HG03378 (cell line): Measurements from ENCODE around the gene GINS2.

Experiments
- ATAC-seq: cut with Tn5 transposase; IDR thresholded peaks from one replicate; pipeline ENCODE4 v1.9.1; 2021; ENCODE audit warnings: mild to moderate bottlenecking, moderate library complexity; ENCODE audit not compliant: unreplicated experiment

The GINS2 gene

DNA sequence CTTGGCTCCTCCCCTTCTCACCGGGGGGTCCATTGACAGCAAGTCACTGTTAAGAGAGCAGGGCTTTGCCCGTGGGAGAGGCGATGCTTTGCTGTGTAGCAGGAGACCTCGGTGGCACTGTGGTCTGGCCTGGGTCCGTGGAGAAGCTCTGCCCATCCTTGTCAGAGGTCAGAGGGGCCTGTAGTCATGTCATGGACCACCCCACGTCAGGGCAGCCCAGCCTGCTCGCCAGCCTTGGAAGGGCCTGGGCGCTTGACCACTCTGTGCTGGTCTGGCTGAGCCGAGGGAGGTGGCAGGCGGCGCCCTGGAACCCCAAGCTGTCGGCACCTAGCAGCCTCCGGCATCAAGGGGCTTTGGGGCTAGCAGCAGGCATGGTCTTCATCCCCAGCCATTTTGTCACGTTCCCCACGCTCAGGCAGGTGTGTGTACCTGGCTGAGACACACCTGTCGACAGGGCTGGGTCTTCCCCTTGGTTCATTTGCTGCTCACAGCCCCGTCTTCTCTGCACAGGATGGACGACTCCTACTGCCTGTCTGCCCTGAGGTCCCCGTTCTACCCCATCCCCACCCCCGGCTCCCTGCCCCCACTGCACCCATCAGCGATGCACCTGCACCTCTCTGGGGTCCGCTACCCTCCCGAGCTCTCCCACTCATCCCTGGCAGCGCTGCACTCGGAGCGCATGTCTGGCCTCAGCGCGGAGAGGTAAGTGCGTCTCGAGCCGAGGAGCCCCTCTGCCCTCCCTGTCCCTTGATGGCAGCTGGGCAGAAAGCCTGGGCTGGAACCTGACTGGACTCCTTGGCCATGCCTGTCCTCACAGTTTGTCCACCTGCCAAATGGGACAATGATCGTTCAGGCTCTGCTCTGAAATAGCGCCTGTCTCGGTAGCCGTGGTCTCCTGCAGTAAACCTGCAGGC is 33.3 kb downstream of the GINS2 start:
- no peak for ATAC-seq

DNA sequence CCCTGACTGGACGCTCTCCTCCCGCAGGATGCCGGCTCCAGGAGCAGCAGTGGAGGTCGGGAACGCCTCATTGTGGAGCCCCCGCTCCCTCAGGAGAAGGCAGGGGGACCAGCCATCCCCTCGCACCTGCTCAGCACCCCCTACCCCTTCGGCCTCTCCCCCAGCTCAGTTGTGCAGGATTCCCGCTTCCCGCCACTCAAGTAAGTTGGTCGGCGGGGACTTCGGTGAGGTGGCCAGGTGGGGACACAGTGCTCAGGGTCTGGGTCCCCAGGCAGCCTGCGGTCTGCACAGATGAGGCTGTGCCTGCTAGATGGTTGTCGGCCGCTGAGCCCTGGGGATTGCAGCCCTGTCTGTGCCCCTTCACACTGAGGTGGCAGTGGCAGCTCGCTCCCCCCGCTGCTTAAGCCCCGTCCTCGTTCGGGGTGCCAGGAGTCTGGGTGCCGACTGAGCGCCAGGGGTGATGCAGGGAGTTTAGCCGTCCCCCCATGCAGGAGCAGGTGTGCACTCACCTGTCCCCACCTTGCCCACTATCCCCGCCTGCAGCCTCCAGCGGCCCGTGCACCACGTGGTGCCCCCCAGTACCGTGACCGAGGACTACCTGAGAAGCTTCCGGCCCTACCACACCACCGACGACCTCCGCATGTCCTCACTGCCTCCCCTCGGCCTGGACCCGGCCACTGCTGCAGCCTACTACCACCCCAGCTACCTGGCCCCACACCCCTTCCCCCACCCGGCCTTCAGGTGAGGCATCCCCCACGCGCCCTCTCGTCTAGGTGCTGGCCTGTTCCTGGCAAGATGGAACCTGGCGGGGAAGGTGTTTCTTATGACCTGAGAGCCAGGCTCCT is 34.3 kb downstream of the GINS2 start:
- ATAC-seq: no peak

DNA sequence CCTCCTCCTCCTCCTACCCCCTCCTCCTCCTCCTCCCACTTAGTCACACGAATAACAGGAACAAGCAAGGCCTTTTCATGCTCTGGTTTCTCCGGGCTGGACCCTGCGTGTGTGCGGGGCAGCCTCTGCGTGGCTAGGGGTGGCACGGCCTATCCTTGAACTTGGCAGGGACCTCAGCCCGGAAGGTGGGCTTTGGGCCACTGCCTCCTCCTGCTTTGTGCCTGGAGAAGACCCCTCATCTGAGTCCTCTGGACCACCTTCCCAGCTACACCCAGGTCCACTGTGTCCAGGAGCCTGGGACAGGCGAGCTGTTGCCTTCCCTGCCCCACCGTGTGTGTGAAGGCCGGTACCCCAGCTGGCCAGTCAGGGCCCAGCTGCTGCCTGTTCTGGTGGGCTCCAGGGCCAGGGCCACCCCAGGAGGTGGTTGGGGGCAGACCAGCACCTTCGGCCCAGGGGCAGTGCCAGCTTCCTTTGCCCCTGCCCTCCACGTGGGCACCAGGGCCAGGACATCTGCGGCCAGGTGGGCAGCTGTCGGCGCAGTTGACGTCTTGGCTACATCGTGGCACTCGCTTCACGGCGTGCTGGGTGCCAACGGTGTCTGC is 35.4 kb downstream of the GINS2 start:
- ATAC-seq: no peak

DNA sequence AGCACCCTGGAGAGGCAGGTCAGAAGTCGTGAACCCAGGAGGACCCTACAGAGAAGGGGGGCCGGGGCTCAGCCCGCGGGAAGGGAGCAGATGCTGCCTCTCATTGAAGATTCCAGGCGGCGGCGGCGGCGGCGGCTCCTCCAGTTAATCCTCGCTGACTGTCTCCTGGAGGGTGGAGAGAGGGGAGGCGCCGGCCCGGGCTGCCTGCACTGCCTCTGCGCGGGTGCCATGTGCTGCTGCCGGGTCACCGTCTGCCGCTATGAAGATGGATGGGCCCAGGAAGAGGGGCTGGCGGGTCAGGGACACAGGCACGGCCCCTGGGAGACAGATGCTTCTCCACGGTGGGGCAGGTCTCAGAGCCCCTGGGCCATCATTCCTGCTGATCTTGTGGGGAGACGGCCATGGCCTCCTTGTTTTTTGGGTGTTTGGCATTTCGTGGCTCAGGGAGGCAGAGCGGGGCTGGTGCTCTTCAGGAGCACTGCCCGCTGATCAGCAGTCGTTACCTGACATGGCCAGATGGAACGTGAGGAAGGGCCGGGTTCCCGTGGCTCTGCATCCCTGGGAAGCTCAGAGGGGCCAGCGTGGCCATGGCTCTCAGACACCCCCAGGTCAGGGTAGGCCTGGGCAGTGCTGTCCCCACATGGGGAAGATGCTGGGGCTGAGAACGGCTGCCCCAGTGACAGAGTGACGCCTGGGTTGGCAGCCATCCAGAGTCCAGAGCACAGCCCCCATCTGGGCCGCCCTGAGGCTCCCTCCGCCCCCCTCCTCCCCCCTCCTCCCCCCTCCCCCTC is 36.1 kb downstream of the GINS2 start:
- ATAC-seq: no peak

DNA sequence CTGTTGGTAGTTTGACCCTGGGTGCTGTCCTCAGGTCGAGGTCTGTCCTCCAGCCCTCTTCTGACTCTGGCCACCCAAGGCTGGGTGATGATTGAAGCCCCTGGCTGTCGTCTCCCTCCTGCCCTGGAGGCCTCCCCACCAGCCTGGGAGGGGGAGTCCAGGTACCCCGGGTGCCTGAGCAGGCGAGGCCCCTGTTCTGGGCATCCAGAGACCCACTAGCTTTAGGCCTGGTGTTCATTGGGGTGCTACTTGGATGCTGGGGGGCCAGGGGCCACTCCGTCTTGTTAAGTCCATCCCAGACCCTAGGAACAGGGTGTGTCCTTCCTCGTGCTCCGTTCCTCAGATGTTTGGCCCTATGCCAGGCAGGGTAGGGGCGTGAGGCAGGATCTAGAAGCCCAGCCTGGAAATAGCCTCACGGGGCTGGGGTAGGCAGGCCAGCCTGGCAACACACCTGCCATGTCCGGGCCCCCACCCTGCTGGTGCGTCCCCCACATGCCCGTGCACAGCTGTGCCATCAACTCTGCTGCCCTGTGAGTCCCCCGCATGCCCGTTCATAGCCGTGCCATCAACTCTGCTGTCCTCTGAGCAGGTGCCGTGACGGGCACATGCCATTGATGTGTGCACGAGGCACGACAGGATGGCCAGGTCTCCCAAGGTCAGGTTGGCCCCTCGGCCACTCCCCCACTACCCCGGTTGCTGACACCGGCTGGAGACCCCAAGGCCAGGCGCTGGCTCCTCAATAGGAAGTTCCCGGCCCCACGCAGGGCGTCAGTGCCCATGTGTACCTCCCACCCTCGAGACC is 36.9 kb downstream of the GINS2 start:
- no peak for ATAC-seq

DNA sequence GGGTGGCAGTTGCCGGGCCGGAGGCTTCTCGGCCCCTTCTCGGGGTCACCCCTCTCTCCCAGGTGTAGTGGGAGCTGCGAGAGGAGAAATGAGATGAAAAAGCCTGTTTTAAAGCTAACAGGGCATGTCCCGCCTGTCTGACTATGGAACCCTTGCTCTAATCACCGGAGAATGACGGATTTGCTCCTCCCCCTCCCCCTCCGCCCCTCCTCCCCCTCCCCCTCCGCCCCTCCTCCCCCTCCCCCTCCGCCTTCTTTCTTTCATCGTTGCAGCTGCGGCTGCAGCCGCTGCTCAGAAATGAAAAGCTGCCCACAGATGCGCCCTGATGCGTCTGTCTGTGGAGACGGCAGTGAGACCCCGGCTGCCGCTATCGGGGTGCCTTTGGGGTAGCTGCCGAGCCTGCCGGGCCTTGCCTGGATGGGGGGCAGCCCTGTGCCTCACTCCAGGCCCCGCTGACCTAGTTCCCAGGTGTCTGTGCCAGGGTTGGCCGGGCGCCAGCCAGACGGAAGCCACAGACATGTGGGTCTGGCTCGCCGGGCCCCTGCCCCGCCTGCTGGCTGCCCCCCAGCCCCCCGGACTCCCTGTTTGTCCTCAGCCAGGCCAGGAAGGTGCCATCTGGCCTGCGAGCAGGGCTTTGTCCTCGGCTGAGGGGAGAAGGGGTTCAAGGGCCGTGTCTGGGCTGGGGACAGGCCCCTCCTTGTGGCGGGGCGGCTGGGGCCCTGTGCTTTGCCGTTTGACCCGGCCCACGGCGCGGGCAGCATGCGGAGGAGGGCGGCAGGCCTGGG is 37.7 kb downstream of the GINS2 start:
- ATAC-seq: no peak

DNA sequence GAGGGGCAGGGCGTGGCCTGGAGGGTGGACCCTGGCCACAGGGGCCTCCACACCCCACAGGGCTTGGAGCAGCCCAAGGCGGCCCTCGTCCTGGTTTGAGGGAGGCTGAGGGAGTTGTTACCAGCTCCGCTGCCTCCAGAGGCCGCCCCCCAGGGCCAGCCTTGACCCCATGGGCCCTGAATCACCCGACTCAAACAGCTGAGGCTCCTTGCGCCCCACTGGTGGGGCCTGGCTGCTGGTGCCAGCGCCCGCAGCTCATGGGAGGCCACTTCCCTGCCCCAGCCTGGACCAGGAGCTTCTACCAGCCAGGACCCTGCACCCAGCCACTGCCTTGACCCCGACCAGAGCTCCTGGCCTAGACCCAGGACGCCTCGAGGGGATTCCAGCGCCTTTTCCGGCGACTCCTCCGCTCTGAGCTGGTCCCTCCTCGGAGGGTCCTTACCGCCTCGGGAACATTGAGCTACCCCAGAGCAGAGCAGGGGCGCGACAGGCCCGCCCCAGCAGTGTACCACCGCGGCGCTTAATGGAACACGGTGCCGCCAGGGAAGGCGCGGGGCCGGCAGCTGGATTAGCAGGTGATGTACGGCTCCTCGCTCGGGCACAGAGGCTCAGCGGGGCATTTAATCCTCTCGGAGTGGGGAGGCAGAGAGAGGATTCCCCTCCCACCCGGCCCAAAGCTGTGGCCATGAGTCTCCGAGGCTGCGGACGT is 38.5 kb downstream of the GINS2 start:
- no peak for ATAC-seq

DNA sequence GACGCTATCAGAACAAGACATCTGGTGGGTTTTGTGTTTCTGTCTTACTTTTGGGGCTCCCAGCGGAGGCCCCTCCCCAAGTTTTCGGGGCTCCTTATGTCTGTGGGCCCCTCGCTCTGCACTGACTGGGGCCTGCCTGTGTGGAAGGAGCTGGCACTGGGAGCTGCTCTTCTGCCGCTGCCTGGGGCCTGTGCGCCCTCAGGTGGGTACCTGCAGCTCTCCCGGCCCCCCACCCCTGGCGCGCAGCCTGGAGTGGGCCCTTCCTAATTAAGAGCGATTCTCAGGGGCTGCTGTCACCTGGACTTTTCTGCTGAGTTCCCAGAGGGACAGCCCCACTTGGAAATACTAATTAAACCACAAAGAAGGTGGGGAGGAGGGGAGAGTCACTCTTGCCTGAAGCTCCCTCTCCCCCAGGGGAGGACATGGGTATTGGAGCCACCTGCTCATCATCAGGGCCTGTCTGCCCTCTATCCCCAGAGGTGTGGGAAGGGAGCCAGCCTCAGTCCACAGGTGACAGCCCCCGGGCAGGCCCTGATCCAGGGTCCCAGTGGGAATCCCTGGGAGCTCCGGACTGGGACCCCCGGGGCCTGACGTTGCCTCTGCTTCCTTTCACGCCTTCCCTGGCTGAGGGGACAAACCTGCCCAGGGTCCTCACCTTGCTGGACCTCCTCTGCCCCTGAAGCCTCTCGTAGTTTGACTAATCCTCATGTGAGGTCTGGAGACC is 39.2 kb downstream of the GINS2 start:
- ATAC-seq: no peak

DNA sequence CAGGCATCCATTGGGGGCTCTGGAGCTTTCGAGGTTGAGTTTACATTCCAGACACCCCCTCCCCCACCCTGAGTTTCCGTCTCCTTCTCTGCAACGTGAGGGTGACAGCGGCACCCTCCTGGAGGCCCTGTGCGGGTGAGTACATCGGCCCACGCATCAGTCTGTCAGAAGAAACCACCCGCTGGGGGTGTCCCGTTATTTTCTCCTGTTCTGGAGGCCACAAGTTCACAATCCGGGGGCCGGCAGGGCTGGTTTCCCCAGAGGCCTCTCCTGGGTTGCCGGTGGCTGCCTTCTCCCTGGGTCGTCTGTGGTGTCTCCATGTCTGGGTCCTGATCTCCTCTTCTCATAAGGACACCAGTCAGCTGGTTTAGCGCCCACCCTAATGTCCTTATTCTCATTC is 39.9 kb downstream of the GINS2 start:
- ATAC-seq: no peak

DNA sequence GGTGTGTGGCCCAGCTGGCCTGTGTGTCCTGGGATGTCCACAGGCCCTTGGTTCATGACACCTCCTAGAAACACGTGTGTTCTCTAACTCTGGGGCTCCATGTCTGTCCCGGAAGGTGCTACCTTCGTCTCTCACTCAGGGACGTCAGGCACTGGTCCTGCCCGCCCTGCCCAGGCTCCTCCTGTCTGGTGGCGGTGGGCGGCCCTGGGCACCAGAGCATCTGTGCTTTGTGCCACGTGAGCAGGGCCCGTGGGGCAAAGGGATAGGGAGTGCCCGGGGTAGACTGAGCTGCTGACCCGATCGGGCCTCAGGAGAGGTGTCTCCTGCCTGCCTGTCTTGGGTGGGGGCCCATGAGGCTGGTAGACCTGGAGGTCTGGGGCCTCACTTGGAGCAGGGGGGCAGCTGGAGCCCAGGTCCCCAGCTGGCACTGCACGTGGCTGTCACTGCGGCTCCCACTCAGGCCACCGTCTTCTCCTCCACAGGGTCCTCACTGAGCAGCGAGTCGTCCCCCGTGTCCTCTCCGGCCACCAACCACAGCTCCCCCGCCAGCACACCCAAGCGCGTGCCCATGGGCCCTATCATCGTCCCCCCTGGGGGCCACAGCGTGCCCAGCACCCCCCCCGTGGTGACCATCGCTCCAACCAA is 40.6 kb downstream of the GINS2 start:
- ATAC-seq: no peak

DNA sequence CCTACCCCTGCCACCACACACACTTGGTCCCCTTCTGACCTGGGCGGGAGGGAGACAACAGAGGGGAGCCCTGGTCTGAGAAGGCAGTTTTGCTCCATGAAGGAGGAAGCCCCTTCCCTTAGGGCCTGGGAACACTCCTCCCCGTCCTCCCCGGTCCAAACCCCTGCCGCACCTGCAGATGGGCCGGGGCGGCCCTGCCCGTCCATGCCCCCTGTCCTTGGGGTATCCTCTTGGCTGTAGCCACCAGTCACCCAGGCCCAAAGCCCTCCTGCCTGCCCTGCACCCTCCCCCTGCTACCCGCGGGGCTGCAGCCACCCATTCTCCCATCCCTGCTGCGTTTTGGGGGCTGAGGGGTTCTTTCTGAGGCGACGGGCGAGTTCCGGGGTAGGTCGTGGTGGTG is 41.8 kb downstream of the GINS2 start:
- ATAC-seq: no peak

DNA sequence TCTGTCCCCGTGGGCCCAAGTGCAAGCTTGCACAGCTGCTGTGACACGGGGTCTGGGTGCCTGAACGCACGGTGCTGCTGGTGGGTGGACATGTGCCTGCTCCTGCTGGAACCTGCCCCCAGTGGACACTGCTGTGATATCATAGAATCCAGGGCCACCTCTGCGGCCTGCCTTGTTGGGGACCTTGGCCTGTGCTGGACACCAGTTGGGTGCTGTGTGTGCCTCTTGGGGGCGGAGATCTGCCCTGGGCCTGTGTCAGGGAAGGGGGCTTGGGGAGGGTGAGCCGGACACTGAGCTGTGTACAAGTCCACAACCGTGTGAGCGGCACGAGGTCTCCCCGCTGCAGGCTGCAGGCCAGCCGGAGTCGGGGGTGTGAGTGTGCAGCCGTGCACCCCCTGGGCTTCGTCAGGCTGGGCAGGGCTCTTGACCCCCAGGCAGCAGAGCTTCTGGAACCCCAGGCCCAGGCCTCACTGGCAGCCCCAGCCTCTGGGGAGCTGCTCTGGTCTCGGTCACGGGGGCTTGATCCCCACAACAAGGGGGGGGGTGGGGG is 42.3 kb downstream of the GINS2 start:
- no peak for ATAC-seq

DNA sequence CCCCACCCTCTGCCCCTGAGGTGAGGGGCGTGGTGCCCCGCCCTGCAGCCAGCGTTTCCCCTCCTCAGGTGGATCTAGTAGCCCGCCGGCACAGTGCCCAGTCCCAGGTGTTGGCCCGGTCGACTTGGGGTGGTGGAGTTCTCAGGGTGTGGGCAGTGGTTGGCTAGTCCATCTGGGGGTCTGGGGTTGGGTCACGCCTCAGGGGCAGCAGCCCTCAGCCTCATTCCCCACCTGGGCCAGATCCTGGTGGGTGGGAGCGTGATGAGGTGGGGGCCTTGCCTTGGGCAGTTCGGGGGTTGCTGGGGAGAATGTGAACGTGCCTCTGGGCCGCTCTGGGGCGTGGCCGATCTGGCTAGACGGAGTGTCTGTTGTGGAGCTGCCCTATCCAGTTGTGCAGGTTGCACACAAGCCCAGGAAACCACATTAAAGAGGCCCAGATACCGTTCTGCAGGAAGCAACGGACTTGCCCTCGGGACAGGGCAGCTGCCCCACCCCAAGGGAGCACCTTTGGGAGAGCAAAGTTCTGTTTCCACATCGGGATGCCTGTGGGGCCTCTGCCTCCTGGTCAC is 43.6 kb downstream of the GINS2 start:
- no peak for ATAC-seq

DNA sequence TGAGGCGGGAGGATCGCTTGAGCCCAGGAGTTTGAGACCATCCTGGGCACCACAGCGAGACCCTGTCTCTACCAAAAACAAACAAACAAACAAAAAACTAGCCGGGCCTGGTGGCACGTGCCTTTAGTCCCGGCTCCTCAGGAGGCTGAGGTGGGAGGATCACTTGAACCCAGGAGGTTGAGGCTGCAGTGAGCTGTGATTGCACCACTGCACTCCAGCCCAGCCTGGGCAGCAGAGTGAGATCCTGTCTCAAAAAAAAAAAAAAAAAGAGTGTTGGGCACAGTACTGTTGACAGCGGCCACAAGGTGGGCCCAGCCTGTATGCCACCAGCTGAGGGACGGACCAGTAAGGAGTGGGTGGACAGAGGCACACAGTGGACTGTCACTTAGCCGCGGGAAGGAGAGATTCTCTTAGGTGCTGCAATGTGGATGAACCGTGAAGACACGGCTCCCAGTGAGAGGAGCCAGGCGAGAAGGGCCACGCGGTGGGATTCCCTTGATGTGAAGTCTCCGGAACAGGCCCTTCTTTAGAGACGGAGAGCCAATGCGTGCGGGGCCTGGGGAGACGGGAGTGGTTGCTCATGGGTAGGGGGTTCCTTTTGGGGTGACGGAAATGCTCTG is 44.6 kb downstream of the GINS2 start:
- ATAC-seq: no peak

DNA sequence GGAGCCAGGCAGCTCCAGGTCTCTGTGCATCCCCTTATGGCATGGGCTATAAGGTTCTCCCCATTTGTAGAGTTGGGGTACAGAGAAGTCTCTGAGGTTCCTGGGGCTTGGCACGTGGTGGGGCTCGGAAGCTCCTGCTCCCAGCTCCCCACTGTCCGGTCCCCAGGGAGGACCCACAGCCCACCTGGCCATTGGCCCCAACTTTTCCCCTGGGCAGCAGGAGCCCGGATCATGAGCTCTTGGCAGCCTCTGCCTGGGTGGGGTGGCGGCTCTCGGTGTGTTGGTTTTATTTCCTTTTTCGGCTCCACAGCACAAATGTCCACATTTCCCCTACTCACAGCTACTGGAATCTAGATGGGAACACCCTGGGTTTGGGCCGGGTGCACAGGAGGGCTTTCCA is 45.1 kb downstream of the GINS2 start:
- ATAC-seq: no peak

DNA sequence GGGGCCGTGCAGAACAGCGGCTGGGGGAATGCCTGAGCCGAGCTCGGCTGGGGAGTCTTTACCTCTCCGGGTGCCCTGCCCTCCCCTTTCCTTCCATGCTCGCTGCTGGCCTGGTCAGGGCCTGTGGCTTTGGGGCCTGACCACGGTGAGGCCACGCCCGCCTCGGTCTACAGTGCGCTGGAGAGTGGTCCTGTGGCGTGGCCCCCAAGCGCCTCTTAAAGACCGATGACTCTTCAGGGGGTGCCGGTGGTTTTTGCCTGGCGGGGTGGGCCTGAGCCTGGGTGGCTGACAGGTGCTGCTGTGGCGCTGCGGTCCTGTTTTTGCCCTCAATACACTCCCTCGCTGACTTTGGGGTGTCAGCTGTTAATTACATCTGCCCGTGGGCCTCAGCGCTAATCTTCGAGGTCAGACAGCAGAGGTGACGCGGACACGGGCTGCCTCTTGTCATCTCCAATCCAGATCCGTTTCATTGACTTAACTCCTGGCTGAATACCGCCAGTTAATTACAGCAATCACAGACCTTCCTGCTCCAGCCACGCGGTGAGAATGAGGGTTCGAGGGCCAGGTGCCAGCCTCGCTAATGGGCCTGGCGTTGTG is 45.9 kb downstream of the GINS2 start:
- ATAC-seq: no peak
